ENCODE data around the gene ACOT7. TPM values are rescaled to one million over a fixed set of nuclear protein-coding genes. Genes with fewer than 3 reads are reported as not detected.

Gene ACOT7
- total RNA-seq, 1 experiment from 2014 or later = 120 TPM

GRCh38 chr1:6271554-6271953, 122.0 kb downstream of the ACOT7 start:
- ChIA-PET POLR2A (no interaction called here), CTCF (no interaction called here)
- no peaks in the 10 kb centered on the region for H3K4me1 ChIP-seq (ENCODE audit: control insufficient read depth, insufficient read depth, low read length)
- in situ Hi-C loops (cut with HindIII; ENCODE audit: low pct_unique_long_range_greater_than_20kb, low sequenced_read_pairs) = no loop called here
- H3K9me3 ChIP-seq (ENCODE audit: control insufficient read depth, insufficient read depth, low read depth, low read length) = no peaks in the 10 kb centered on the region
- no peak overlapping the region for H3K27ac ChIP-seq (ENCODE audit: low read length)
- intact Hi-C loops (cut with micrococcal nuclease; ENCODE audit: unreplicated experiment) = no loop called here
- H3K4me3 ChIP-seq (ENCODE audit: low read depth in 2 of 2, low read length in 2 of 2) = no peak overlapping the region
- TF ChIP-seq POLR2AphosphoS5 (IDR thresholded peaks at IDR 0.05; ENCODE audit: low read depth, low read length) (no peak), TCF7L2 (IDR thresholded peaks at IDR 0.05; ENCODE audit: low read depth, low read length) (no peak), SIN3A (IDR thresholded peaks at IDR 0.05; ENCODE audit: borderline replicate concordance, insufficient read depth, low read depth, low read length) (no peak), CTCF (IDR thresholded peaks at IDR 0.05) (no peak)
- TF ChIP-seq, protein P1, sequence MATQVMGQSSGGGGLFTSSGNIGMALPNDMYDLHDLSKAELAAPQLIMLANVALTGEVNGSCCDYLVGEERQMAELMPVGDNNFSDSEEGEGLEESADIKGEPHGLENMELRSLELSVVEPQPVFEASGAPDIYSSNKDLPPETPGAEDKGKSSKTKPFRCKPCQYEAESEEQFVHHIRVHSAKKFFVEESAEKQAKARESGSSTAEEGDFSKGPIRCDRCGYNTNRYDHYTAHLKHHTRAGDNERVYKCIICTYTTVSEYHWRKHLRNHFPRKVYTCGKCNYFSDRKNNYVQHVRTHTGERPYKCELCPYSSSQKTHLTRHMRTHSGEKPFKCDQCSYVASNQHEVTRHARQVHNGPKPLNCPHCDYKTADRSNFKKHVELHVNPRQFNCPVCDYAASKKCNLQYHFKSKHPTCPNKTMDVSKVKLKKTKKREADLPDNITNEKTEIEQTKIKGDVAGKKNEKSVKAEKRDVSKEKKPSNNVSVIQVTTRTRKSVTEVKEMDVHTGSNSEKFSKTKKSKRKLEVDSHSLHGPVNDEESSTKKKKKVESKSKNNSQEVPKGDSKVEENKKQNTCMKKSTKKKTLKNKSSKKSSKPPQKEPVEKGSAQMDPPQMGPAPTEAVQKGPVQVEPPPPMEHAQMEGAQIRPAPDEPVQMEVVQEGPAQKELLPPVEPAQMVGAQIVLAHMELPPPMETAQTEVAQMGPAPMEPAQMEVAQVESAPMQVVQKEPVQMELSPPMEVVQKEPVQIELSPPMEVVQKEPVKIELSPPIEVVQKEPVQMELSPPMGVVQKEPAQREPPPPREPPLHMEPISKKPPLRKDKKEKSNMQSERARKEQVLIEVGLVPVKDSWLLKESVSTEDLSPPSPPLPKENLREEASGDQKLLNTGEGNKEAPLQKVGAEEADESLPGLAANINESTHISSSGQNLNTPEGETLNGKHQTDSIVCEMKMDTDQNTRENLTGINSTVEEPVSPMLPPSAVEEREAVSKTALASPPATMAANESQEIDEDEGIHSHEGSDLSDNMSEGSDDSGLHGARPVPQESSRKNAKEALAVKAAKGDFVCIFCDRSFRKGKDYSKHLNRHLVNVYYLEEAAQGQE (IDR thresholded peaks at IDR 0.05; ENCODE audit: insufficient read depth in 1 of 2, low read depth in 2 of 2, low read length in 1 of 2) = no peak
- no TSS peak for BruUV-seq (replicated peaks)
- ATAC-seq = no peak
- DNase-seq (ENCODE audit: low read depth, low spot score) = no peak
- H3K27me3 ChIP-seq (ENCODE audit: control insufficient read depth, insufficient read depth, low read length) = no peaks in the 10 kb centered on the region
- no peaks in the 10 kb centered on the region for H3K36me3 ChIP-seq (ENCODE audit: control insufficient read depth, insufficient read depth, low read length)

- no peaks in the 10 kb centered on the region for H3K9me3 ChIP-seq (ENCODE audit: control insufficient read depth, insufficient read depth, low read depth, low read length)
- ChIA-PET POLR2A (no interaction called here), CTCF (no interaction called here)
- no peaks in the 10 kb centered on the region for H3K4me1 ChIP-seq (ENCODE audit: control insufficient read depth, insufficient read depth, low read length)
- in situ Hi-C loops (cut with HindIII; ENCODE audit: low pct_unique_long_range_greater_than_20kb, low sequenced_read_pairs) = no loop called here
- intact Hi-C loops (cut with micrococcal nuclease; ENCODE audit: unreplicated experiment) = no loop called here
- BruUV-seq (replicated peaks) = no TSS peak
- TF ChIP-seq TCF7L2 (IDR thresholded peaks at IDR 0.05; ENCODE audit: low read depth, low read length) (no peak), CTCF (IDR thresholded peaks at IDR 0.05) (no peak), SIN3A (IDR thresholded peaks at IDR 0.05; ENCODE audit: borderline replicate concordance, insufficient read depth, low read depth, low read length) (no peak), POLR2AphosphoS5 (IDR thresholded peaks at IDR 0.05; ENCODE audit: low read depth, low read length) (no peak)
- TF ChIP-seq, protein P1 (IDR thresholded peaks at IDR 0.05; ENCODE audit: insufficient read depth in 1 of 2, low read depth in 2 of 2, low read length in 1 of 2) = no peak
- no peak for ATAC-seq
- no peaks in the 10 kb centered on the region for H3K27me3 ChIP-seq (ENCODE audit: control insufficient read depth, insufficient read depth, low read length)
- DNase-seq (ENCODE audit: low read depth, low spot score) = no peak
- no peak overlapping the region for H3K27ac ChIP-seq (ENCODE audit: low read length)
- H3K36me3 ChIP-seq (ENCODE audit: control insufficient read depth, insufficient read depth, low read length) = no peaks in the 10 kb centered on the region
- H3K4me3 ChIP-seq (ENCODE audit: low read depth in 2 of 2, low read length in 2 of 2) = no peak overlapping the region
These were observed 122.6 kb downstream of the ACOT7 start for GRCh38 chr1:6271006-6271405.

All from Panc1 (cell line).